Measurements from ENCODE around the gene PIH1D1. TPM values are rescaled to one million over a fixed set of nuclear protein-coding genes. Genes with fewer than 3 reads are reported as not detected.

The PIH1D1 gene
- total and polyA plus RNA-seq, 2 of the 13 experiments (the other 11 are each of a cell fraction or from before 2014, with no cell fraction given): 110 to 137 TPM

GRCh38 chr19:49487277-49488045, 35.8 kb upstream of the PIH1D1 start, which contains the start of gene RPL13A (continued):
- TF ChIP-seq NCOA1 (CRISPR knock-in tag; IDR thresholded peaks at IDR 0.05) (no peak), FOXO1 (CRISPR knock-in tag; IDR thresholded peaks at IDR 0.05) (no peak), TCF7L2 (IDR thresholded peaks at IDR 0.05; ENCODE audit: low read depth, low read length) (no peak), SNAI1 (CRISPR knock-in tag; IDR thresholded peaks at IDR 0.05; ENCODE audit: borderline replicate concordance) (peak; percentile 79), AHDC1 (CRISPR knock-in tag; IDR thresholded peaks at IDR 0.05; ENCODE audit: borderline replicate concordance) (0 out of 2 replicates have a peak, but pooled peaks have one; percentile 26), PATZ1 (CRISPR knock-in tag; IDR thresholded peaks at IDR 0.05) (peak; percentile 43; the same call in 1 of the 2 replicates), SIN3A (IDR thresholded peaks at IDR 0.05; ENCODE audit: borderline replicate concordance, low read depth, low read length) (peak; percentile 89), EHMT2 (IDR thresholded peaks at IDR 0.05; ENCODE audit: borderline replicate concordance, low read depth, low read length) (no peak), KDM5B (CRISPR knock-in tag; IDR thresholded peaks at IDR 0.05; ENCODE audit: borderline replicate concordance) (peak; percentile 87; the same call in 1 of the 2 replicates), TARDBP (CRISPR knock-in tag; IDR thresholded peaks at IDR 0.05) (peak; percentile 60; the same call in 1 of the 2 replicates), ZNF33B (CRISPR knock-in tag; IDR thresholded peaks at IDR 0.05) (0 out of 2 replicates have a peak, but pooled peaks have one; percentile 64), ZNF331 (CRISPR knock-in tag; IDR thresholded peaks at IDR 0.05) (peak; percentile 65; the same call in 1 of the 2 replicates), ZC3H13 (CRISPR knock-in tag; IDR thresholded peaks at IDR 0.05) (peak; percentile 49; the same call in 1 of the 2 replicates), ZNF547 (CRISPR knock-in tag; IDR thresholded peaks at IDR 0.05) (peak; percentile 21; the same call in 1 of the 2 replicates), ZNF781 (CRISPR knock-in tag; IDR thresholded peaks at IDR 0.05; ENCODE audit: borderline replicate concordance, not compliant biosample characterization) (no peak), ZBTB26 (CRISPR knock-in tag; IDR thresholded peaks at IDR 0.05; ENCODE audit: borderline replicate concordance) (0 out of 2 replicates have a peak, but pooled peaks have one; percentile 51), GLI4 (CRISPR knock-in tag; IDR thresholded peaks at IDR 0.05; ENCODE audit: borderline replicate concordance) (no peak; the same call in 1 of the 2 replicates), MTF2 (CRISPR knock-in tag; IDR thresholded peaks at IDR 0.05; ENCODE audit: borderline replicate concordance) (no peak), SIX1 (CRISPR knock-in tag; IDR thresholded peaks at IDR 0.05; ENCODE audit: borderline replicate concordance) (no peak), NCOA2 (CRISPR knock-in tag; IDR thresholded peaks at IDR 0.05) (peak; percentile 68)
